ENCODE results near the gene AMPH.
A peak's percentile ranks its signal among the peaks of the same experiment; 100 is the strongest.

DNA sequence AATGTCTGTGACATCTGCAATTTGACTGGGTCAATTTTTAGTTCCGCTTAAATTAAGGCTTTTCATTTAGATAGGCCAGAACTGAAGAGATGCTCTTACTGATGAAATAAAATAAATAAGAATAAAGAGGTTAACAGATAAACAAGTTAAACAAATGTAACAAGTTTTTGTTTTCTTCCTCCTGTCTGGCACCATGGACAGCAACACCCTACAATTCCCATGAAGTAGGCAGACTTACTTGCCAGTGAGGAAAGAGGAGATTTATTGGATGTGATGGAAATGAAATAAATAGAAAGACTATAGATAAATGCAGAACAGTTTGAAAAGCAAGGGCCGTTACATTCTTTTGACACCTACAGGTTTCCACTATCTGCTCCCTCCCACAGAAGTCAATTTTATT, 118.5 kb downstream of the AMPH start:
- TF ChIP-seq, protein P1, sequence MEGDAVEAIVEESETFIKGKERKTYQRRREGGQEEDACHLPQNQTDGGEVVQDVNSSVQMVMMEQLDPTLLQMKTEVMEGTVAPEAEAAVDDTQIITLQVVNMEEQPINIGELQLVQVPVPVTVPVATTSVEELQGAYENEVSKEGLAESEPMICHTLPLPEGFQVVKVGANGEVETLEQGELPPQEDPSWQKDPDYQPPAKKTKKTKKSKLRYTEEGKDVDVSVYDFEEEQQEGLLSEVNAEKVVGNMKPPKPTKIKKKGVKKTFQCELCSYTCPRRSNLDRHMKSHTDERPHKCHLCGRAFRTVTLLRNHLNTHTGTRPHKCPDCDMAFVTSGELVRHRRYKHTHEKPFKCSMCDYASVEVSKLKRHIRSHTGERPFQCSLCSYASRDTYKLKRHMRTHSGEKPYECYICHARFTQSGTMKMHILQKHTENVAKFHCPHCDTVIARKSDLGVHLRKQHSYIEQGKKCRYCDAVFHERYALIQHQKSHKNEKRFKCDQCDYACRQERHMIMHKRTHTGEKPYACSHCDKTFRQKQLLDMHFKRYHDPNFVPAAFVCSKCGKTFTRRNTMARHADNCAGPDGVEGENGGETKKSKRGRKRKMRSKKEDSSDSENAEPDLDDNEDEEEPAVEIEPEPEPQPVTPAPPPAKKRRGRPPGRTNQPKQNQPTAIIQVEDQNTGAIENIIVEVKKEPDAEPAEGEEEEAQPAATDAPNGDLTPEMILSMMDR (IDR thresholded peaks at IDR 0.05; ENCODE audit: insufficient read depth, low read length), result no peak
- no peak for TF ChIP-seq POLR2AphosphoS5 (IDR thresholded peaks at IDR 0.05; ENCODE audit: low read depth)
- TF ChIP-seq GABPA (IDR thresholded peaks at IDR 0.05; ENCODE audit: low read depth), result no peak
- TF ChIP-seq, protein P2, sequence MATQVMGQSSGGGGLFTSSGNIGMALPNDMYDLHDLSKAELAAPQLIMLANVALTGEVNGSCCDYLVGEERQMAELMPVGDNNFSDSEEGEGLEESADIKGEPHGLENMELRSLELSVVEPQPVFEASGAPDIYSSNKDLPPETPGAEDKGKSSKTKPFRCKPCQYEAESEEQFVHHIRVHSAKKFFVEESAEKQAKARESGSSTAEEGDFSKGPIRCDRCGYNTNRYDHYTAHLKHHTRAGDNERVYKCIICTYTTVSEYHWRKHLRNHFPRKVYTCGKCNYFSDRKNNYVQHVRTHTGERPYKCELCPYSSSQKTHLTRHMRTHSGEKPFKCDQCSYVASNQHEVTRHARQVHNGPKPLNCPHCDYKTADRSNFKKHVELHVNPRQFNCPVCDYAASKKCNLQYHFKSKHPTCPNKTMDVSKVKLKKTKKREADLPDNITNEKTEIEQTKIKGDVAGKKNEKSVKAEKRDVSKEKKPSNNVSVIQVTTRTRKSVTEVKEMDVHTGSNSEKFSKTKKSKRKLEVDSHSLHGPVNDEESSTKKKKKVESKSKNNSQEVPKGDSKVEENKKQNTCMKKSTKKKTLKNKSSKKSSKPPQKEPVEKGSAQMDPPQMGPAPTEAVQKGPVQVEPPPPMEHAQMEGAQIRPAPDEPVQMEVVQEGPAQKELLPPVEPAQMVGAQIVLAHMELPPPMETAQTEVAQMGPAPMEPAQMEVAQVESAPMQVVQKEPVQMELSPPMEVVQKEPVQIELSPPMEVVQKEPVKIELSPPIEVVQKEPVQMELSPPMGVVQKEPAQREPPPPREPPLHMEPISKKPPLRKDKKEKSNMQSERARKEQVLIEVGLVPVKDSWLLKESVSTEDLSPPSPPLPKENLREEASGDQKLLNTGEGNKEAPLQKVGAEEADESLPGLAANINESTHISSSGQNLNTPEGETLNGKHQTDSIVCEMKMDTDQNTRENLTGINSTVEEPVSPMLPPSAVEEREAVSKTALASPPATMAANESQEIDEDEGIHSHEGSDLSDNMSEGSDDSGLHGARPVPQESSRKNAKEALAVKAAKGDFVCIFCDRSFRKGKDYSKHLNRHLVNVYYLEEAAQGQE (IDR thresholded peaks at IDR 0.05; ENCODE audit: insufficient replicate concordance, low read depth), result peak; percentile 94
- TF ChIP-seq SPI1 (IDR thresholded peaks at IDR 0.05; ENCODE audit: borderline replicate concordance, low read depth), result no peak

Data from HL-60 (cell line).